ENCODE data around the gene SPPL2B.
"Not testable (repeated sequence)": the region's sequence is repeated elsewhere in the genome, so short reads cannot be mapped to it uniquely, and the experiment has no call there.

Gene SPPL2B

GRCh38 chr19:2394054-2394441 is 65.6 kb downstream of the SPPL2B start:
- ChIA-PET POLR2A (ENCODE audit: low non-redundant PET) (no interaction called here), CTCF (no interaction called here)
- DNase-seq (ENCODE audit: low spot score): no peak
- TF ChIP-seq CTCF (conservative IDR thresholded peaks at IDR 0.05; ENCODE audit: low read depth): no peak
- H3K27ac ChIP-seq: no peak overlapping the region

GRCh38 chr19:2394442-2395292 is 66.2 kb downstream of the SPPL2B start:
- ChIA-PET POLR2A (ENCODE audit: low non-redundant PET) (no interaction called here), CTCF (interaction anchor here (0.6 kb wide), 2 partner anchors 159 to 464 kb away, joined by 3 to 4 read pairs; partner anchors contain the start of gene PLEKHJ1)
- TF ChIP-seq CTCF (conservative IDR thresholded peaks at IDR 0.05; ENCODE audit: low read depth): no peak
- H3K27ac ChIP-seq: no peak overlapping the region
- no peak for DNase-seq (ENCODE audit: low spot score)

- CTCF ChIA-PET: interaction anchor here (0.6 kb wide), 2 partner anchors 159 to 465 kb away, joined by 3 to 4 read pairs; partner anchors contain the start of gene PLEKHJ1
Observed at GRCh38 chr19:2395293-2395829, 66.9 kb downstream of the SPPL2B start.

GRCh38 chr19:2397173-2397572 is 68.7 kb downstream of the SPPL2B start:
- H3K27ac ChIP-seq; POLR2A ChIA-PET (ENCODE audit: low non-redundant PET); DNase-seq (ENCODE audit: low spot score); CTCF ChIA-PET: not testable (repeated sequence)

More at GRCh38 chr19:2395293-2395829, 66.9 kb downstream of the SPPL2B start:
- DNase-seq (ENCODE audit: low spot score); POLR2A ChIA-PET (ENCODE audit: low non-redundant PET); H3K27ac ChIP-seq: not testable (repeated sequence)

- ChIA-PET CTCF (no interaction called here), POLR2A (ENCODE audit: low non-redundant PET) (no interaction called here)
- DNase-seq (ENCODE audit: low spot score): no peak
- H3K27ac ChIP-seq: no peak overlapping the region
- TF ChIP-seq CTCF (conservative IDR thresholded peaks at IDR 0.05; ENCODE audit: low read depth): no peak
Observed at GRCh38 chr19:2398735-2399305, 70.3 kb downstream of the SPPL2B start.

- no peak overlapping the region for H3K27ac ChIP-seq
- CTCF ChIA-PET: no interaction called here
- DNase-seq (ENCODE audit: low spot score): no peak
- POLR2A ChIA-PET (ENCODE audit: low non-redundant PET): no interaction called here
- TF ChIP-seq CTCF (conservative IDR thresholded peaks at IDR 0.05; ENCODE audit: low read depth): no peak
Observed at GRCh38 chr19:2399582-2399981, 71.1 kb downstream of the SPPL2B start.

Measured in RWPE1 (cell line).